SK-N-SH (cell line): Measurements from ENCODE around the gene ZBTB46. TPM values are rescaled to one million over a fixed set of nuclear protein-coding genes. Genes with fewer than 3 reads are reported as not detected.
A peak's percentile ranks its signal among the peaks of the same experiment; 100 is the strongest.

Experiments
- CTCF ChIA-PET: fragments of 300-600, 350-600 bp; formaldehyde crosslinking; extraction: SDS; loops from one replicate; lab custom pipeline; 2021; lab: Yijun Ruan, JAX
- POLR2A ChIA-PET: fragments of 350-600 bp; sonication (Branson Sonifier 250); formaldehyde crosslinking; extraction: SDS; loops from one replicate; lab custom pipeline; 2020; ENCODE audit warnings: antibody characterized with exemption, inconsistent platforms; lab: Yijun Ruan, JAX
- DNase-seq: peaks from one replicate; pipeline ENCODE4 v3.0.0; 2012
- H2AFZ ChIP-seq: fragments of 200-600 bp; sonication (generic); 2 replicates; pipeline ENCODE4 v1.8.1; 2016; ENCODE audit warnings: antibody characterized with exemption, mild to moderate bottlenecking, low read depth
- H3F3A ChIP-seq: fragments of 200-600 bp; sonication (generic); replicated peaks from 2 replicates; pipeline ENCODE3; 2016; ENCODE audit warnings: antibody characterized with exemption, mild to moderate bottlenecking; ENCODE audit not compliant: insufficient read depth
- H3K27ac ChIP-seq, 2 experiments: fragments of 200-500 bp in 1 of 2; fragments of 200-600 bp in 1 of 2; sonication (Bioruptor generic) in 1 of 2; sonication (generic), shearing (Covaris generic) in 1 of 2; 2 replicates each; pipeline versions ENCODE4 v1.5.1 to v1.6.1; 2014 to 2016; ENCODE audit warnings: low read depth in 2 of 2, inconsistent platforms in 1 of 2, low read length in 1 of 2, mild to moderate bottlenecking in 1 of 2, mixed read lengths in 1 of 2
- H3K27me3 ChIP-seq: fragments of 200-600 bp; sonication (generic), shearing (Covaris generic); 2 replicates; pipeline ENCODE4 v1.6.1; 2016; ENCODE audit warnings: mixed run types; ENCODE audit not compliant: insufficient read depth
- H3K36me3 ChIP-seq, 2 experiments: fragments of 200-500 bp in 1 of 2; fragments of 200-600 bp in 1 of 2; sonication (Bioruptor generic) in 1 of 2; sonication (generic) in 1 of 2; replicated peaks in 1 of 2; 2 replicates each; pipeline versions ENCODE3 to v1.5.1; 2014 to 2016; ENCODE audit warnings: low read length in 1 of 2, mild to moderate bottlenecking in 1 of 2; ENCODE audit not compliant: insufficient read depth in 2 of 2, control insufficient read depth in 1 of 2
- H3K4me1 ChIP-seq, 2 experiments: fragments of 200-500 bp in 1 of 2; fragments of 200-600 bp in 1 of 2; sonication (Bioruptor generic) in 1 of 2; sonication (generic), shearing (Covaris generic) in 1 of 2; 2 replicates each; pipeline versions ENCODE4 v1.5.1 to v1.6.1; 2014 to 2016; ENCODE audit warnings: low read depth in 1 of 2, low read length in 1 of 2, mixed run types in 1 of 2; ENCODE audit not compliant: insufficient read depth in 2 of 2, control insufficient read depth in 1 of 2
- H3K4me2 ChIP-seq: fragments of 200-600 bp; sonication (generic), shearing (Covaris generic); 2 replicates; pipeline ENCODE4 v1.6.1; 2017; ENCODE audit warnings: mixed run types
- H3K4me3 ChIP-seq, 2 experiments: fragments of 200-500 bp in 1 of 2; fragments of 200-600 bp in 1 of 2; sonication (Bioruptor generic) in 1 of 2; sonication (generic), shearing (Covaris generic) in 1 of 2; 2 replicates each; pipeline versions ENCODE4 v1.5.1 to v1.8.1; 2014 to 2016; ENCODE audit warnings: low read depth in 2 of 2, inconsistent platforms in 1 of 2, low read length in 1 of 2, mild to moderate bottlenecking in 1 of 2, mixed read lengths in 1 of 2, moderate library complexity in 1 of 2
- H3K79me2 ChIP-seq: fragments of 200-600 bp; sonication (generic); 2 replicates; pipeline ENCODE4 v1.8.1; 2017; ENCODE audit warnings: mild to moderate bottlenecking; ENCODE audit not compliant: insufficient read depth
- H3K9ac ChIP-seq: fragments of 200-600 bp; sonication (generic); 2 replicates; pipeline ENCODE4 v1.6.1; 2017; ENCODE audit warnings: mixed run types
- H3K9me2 ChIP-seq: fragments of 200-600 bp; sonication (generic); 2 replicates; pipeline ENCODE4 v1.6.1; 2017; ENCODE audit warnings: mixed run types
- H3K9me3 ChIP-seq: fragments of 200-600 bp; sonication (generic); 2 replicates; pipeline ENCODE4 v1.6.1; 2017; ENCODE audit warnings: mixed run types, mild to moderate bottlenecking, moderate library complexity
- H4K20me1 ChIP-seq: fragments of 200-600 bp; sonication (generic); 2 replicates; pipeline ENCODE4 v1.6.1; 2017; ENCODE audit warnings: mild to moderate bottlenecking, mixed run types; ENCODE audit not compliant: insufficient read depth
- CTCF ChIP-seq: fragments of 200-600 bp; sonication (generic); IDR thresholded peaks from 2 replicates; pipeline ENCODE4 v1.6.1; 2017; ENCODE audit warnings: antibody characterized with exemption, mild to moderate bottlenecking, moderate library complexity
- ELF1 ChIP-seq: IDR thresholded peaks from 2 replicates; pipeline ENCODE4 v1.4.0; 2012
- EZH2phosphoT487 ChIP-seq: fragments of 200-600 bp; sonication (generic); IDR thresholded peaks from 2 replicates; pipeline ENCODE4 v1.6.1; 2017; ENCODE audit warnings: low read depth, mixed run types, mild to moderate bottlenecking, antibody characterized with exemption, moderate library complexity, borderline replicate concordance
- FOSL2 ChIP-seq: IDR thresholded peaks from 2 replicates; pipeline ENCODE4 v1.4.0; 2012; ENCODE audit warnings: low read depth, mild to moderate bottlenecking, moderate library complexity, borderline replicate concordance
- GABPA ChIP-seq: IDR thresholded peaks from 2 replicates; pipeline ENCODE4 v1.4.0; 2012; ENCODE audit warnings: low read depth, mild to moderate bottlenecking
- GATA2 ChIP-seq: sonication (generic); formaldehyde crosslinking; IDR thresholded peaks from 2 replicates; pipeline ENCODE4 v1.5.0; 2020; ENCODE audit warnings: mild to moderate bottlenecking, missing genetic modification reagents
- IRF3 ChIP-seq: fragments of 150-350 bp; IDR thresholded peaks from 2 replicates; pipeline ENCODE4 v1.6.1; 2016; ENCODE audit warnings: mild to moderate bottlenecking, low read depth, low read length
- JUND ChIP-seq: IDR thresholded peaks from 2 replicates; pipeline ENCODE4 v1.4.0; 2012
- MAX ChIP-seq: IDR thresholded peaks from 2 replicates; pipeline ENCODE4 v1.4.0; 2012; ENCODE audit warnings: low read depth
- NFIC ChIP-seq: IDR thresholded peaks from 2 replicates; pipeline ENCODE4 v1.4.0; 2012; ENCODE audit warnings: borderline replicate concordance
- RCOR1 ChIP-seq: fragments of 150-350 bp; IDR thresholded peaks from 2 replicates; pipeline ENCODE4 v1.6.1; 2017; ENCODE audit warnings: antibody characterized with exemption, low read length
- REST ChIP-seq: IDR thresholded peaks from 2 replicates; pipeline ENCODE4 v1.6.1; 2012; ENCODE audit warnings: mild to moderate bottlenecking, low read depth, low read length, moderate library complexity
- RXRA ChIP-seq: IDR thresholded peaks from 2 replicates; pipeline ENCODE4 v1.4.0; 2012; ENCODE audit warnings: low read depth, mild to moderate bottlenecking, borderline replicate concordance
- SIN3A ChIP-seq: IDR thresholded peaks from 2 replicates; pipeline ENCODE4 v1.6.1; 2012; ENCODE audit warnings: low read depth, mild to moderate bottlenecking, low read length, moderate library complexity, borderline replicate concordance
- SMC3 ChIP-seq: IDR thresholded peaks from 2 replicates; pipeline ENCODE4 v1.6.1; 2012; ENCODE audit warnings: low read depth, low read length, improper control_type of control experiment
- TAF1 ChIP-seq: IDR thresholded peaks from 2 replicates; pipeline ENCODE4 v1.6.1; 2012; ENCODE audit warnings: low read depth, mild to moderate bottlenecking, low read length, moderate library complexity, borderline replicate concordance
- TCF12 ChIP-seq: IDR thresholded peaks from 2 replicates; pipeline ENCODE4 v1.4.0; 2012
- ZBTB33 ChIP-seq: IDR thresholded peaks from 2 replicates; pipeline ENCODE4 v1.4.0; 2012; ENCODE audit warnings: low read depth, borderline replicate concordance
- WGBS: methylation state at CpG from one replicate; pipeline ENCODE4 v1.1.6; 2017; ENCODE audit warnings: low lambda C conversion rate; 5-methylcytosine and 5-hydroxymethylcytosine counted together
- polyA plus RNA-seq, 3 experiments: library from polyadenylated mRNA; depleted of rRNA; stranded (reverse); fragments of >200 nt; gene quantifications; 2 replicates each; pipeline ENCODE4 v1.2.3, GENCODE V29; 2012

Gene ZBTB46
- polyA plus RNA-seq, 1 of the 3 experiments (the other 2 are of a cell fraction) = 0.15 TPM

- H3K9me3 ChIP-seq = no peaks in the 10 kb centered on the region
- ChIA-PET POLR2A (no interaction called here), CTCF (interaction anchor here (1.6 to 2.2 kb wide), 3 partner anchors 87 to 100 kb away, joined by 3 to 7 read pairs (median 7); no protein-coding TSS in a partner anchor)
- H3K79me2 ChIP-seq = peaks cover 91% of the 10 kb centered on the region
- peaks cover 31% of the 10 kb centered on the region for H4K20me1 ChIP-seq
- H3K4me1 ChIP-seq = no peaks in the 10 kb centered on the region
- 79% methylated on average over 13 of the region's 14 CpGs for WGBS
- no peak overlapping the region for H3K4me2 ChIP-seq
- no peak overlapping the region for H2AFZ ChIP-seq
- peaks cover 53 to 59% of the 10 kb centered on the region in 2 experiments for H3K36me3 ChIP-seq
- H3K27me3 ChIP-seq = no peaks in the 10 kb centered on the region
- DNase-seq = no peak
- TF ChIP-seq FOSL2 (peak; percentile 45; the same call in 1 of the 2 replicates), MAX (0 out of 2 replicates have a peak, but pooled peaks have one; percentile 37), CTCF (no peak), GABPA (no peak)
- H3F3A ChIP-seq = no peaks in the 10 kb centered on the region
- H3K9me2 ChIP-seq = no peaks in the 10 kb centered on the region
- no peak overlapping the region for H3K9ac ChIP-seq
- no peak overlapping the region for H3K4me3 ChIP-seq
- 0 out of 4 replicates have a peak overlapping the region, but pooled peaks of 1 of the 2 experiments have one; percentile 20 for H3K27ac ChIP-seq
These were observed 42.5 kb upstream of the ZBTB46 start for GRCh38 chr20:63873477-63873971.

GRCh38 chr20:63868264-63868663, 37.2 kb upstream of the ZBTB46 start:
- Histone ChIP-seq H3K4me2 (no peak overlapping the region), H3K79me2 (peaks cover 91% of the 10 kb centered on the region)
- TF ChIP-seq GABPA = no peak
- TF ChIP-seq MAX = no peak
- TF ChIP-seq EZH2phosphoT487 = no peak
- TF ChIP-seq REST = no peak
- TF ChIP-seq GATA2 = no peak
- no peak for TF ChIP-seq SMC3
- no peak for TF ChIP-seq RXRA
- TF ChIP-seq ELF1 = no peak
- TF ChIP-seq JUND = no peak
- no peak for TF ChIP-seq SIN3A
- no peak for TF ChIP-seq RCOR1
- no peak for TF ChIP-seq TAF1
- TF ChIP-seq IRF3 = no peak
- no peak for TF ChIP-seq ZBTB33
- no peak for TF ChIP-seq NFIC
- TF ChIP-seq TCF12 = no peak

More at GRCh38 chr20:63868264-63868663, 37.2 kb upstream of the ZBTB46 start:
- no peaks in the 10 kb centered on the region for H3K9me3 ChIP-seq
- 0 out of 2 replicates have a peak, but pooled peaks cover 5% of the 10 kb centered on the region for H4K20me1 ChIP-seq
- no peak overlapping the region for H3K4me3 ChIP-seq
- H3K36me3 ChIP-seq = peaks cover 17 to 45% of the 10 kb centered on the region in 2 experiments
- H3K27ac ChIP-seq = no peak overlapping the region
- ChIA-PET CTCF (interaction anchor here (1.1 to 1.7 kb wide), 3 partner anchors 82 to 105 kb away, joined by 3 to 7 read pairs (median 3); no protein-coding TSS in a partner anchor), POLR2A (no interaction called here)
- H3K4me1 ChIP-seq = peaks cover 0 to 11% of the 10 kb centered on the region in 2 experiments; a peak in 1 of 4 replicates
- H3K9ac ChIP-seq = no peak overlapping the region
- peaks cover 3% of the 10 kb centered on the region for H3F3A ChIP-seq
- H3K9me2 ChIP-seq = no peaks in the 10 kb centered on the region
- DNase-seq = no peak
- 94% methylated on average over 5 of the region's 5 CpGs for WGBS
- no peak overlapping the region for H2AFZ ChIP-seq
- no peaks in the 10 kb centered on the region for H3K27me3 ChIP-seq
